HG02852 (cell line): ENCODE measurements around the gene JAKMIP1.

Experiments used
- ATAC-seq: cut with Tn5 transposase; IDR thresholded peaks from one replicate; pipeline ENCODE4 v1.9.1; 2021; ENCODE audit warnings: mild to moderate bottlenecking, moderate library complexity; ENCODE audit not compliant: unreplicated experiment

JAKMIP1 gene

DNA sequence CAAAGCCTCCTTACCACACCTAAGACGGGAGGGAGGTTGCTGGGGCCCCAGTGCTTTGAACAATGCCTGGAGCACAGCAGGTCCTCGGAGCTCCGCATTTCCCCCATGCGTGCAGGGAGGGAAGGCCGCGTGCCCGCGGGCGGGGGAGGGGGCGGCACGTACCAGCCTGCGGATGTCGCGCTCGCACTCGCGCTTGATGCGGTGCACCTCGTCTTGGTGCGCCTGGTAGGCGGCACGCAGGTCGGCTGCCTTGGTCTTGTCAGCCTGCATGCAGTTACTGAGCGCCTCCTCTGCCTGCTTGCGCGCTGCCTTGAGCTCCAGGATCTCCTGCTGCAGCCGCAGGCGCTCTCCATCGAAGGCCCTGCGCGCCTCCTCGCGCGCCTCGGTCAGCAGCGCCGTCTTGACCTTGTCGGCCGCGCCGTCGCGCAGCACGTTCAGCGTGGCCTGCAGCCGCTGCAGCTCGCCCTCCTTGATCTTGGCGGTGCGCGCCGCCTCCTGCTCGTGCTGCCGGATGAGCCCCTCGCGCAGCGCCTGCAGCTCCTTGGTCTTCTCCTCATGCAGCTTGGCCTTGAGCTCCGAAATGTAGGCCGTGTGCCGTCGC, 94.9 kb downstream of the JAKMIP1 start:
- no peak for ATAC-seq

DNA sequence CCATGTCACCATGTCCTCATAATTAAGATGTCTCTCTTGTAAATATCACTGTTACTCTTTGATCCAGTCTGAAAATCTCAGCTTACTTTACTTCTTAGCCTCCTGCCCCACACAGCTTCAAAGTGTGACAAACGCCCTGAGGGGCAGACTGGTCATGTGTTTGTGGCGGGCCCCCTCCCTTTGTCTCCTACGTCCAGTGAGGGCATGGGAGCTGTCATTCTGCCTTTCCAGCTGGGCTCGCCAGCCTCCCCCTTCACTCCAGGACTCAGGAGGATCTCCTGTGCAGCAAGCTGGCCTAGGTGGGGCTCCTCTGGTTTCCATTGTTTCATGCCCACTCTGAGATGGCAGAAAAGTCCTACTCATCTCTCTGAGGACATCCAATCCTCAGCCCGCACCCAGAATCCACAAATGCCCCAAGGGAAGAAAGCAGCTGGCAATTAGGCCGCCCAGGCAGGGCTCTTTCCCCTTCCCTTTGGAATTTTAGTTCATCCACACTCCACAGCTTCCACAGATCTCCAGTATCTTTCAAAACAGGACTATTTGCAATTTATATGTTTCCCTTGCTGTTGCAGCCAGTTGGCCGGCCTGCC, 95.7 kb downstream of the JAKMIP1 start:
- ATAC-seq: no peak

DNA sequence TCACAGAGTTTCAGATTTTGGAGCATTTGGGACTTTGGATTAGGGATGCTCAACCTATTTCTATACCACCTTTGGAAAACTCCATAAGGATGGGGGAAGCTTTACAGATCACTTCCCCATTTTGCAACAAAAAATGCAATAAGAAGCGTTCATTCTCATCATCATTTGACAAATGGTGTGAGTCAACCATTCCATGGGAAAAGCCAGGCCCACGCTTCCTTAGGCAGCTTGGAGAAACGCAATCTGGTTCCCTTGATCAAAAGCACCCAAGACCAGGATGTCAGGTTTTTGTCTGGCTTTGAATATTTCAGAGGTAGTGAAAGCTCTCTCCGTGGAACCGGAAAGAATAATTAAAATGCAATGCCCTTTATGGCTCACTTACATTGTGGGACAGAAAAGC, 102.8 kb downstream of the JAKMIP1 start:
- ATAC-seq: no peak

DNA sequence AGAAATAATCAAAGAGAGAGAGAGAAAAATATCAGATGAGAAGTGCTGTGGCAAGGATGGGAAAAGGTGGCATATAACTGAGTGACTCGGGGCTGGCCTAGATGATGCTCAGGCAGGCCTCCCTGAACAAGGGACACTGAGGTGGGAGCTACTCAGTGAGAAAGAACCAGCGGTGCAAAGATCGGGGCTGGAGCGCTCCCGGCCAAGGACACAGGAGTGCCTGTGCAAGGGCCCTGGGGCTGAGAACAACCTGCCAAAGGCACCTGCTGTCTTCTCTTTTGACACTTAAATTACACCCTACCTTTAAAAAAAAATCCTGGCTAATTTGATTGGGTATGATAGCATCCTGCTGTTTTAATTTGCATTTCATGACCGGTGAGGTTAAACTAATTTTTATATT, 104.5 kb downstream of the JAKMIP1 start:
- no peak for ATAC-seq

DNA sequence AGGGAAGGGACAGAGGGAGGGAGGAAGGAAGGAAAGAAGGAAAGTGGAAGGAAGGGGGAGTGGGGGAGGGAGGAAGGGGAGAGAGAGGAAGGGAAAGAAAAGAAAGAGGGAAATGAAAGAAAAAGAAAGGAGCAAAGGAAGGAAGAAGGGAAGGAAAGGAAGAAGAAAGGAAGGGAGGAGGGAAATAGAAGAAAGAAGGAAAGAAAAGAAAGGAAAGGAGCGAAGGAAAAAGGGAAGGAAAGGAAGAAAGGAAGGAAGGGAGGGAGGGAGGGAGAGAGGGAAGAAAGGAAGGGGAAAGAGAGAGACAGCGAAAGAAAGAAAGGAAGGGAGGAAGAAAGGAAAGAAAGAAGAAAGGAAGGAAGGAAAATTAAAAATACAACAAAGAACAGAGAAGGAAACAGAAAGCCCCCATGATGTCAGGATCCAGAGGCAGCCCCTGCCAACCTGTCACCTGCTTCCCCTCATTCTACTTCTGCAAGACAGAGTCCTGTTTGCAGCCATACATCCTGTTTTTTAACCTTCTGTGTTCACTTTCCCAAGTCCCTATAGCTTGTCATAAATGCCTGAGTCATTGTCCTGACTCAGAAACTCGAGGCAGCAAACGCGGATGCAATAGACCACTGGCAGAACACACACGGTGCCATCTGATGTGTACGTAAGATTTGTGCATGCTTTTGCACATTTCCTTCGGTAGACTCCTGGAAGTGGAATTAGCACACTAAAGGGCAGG, 105.2 kb downstream of the JAKMIP1 start:
- ATAC-seq: no peak

DNA sequence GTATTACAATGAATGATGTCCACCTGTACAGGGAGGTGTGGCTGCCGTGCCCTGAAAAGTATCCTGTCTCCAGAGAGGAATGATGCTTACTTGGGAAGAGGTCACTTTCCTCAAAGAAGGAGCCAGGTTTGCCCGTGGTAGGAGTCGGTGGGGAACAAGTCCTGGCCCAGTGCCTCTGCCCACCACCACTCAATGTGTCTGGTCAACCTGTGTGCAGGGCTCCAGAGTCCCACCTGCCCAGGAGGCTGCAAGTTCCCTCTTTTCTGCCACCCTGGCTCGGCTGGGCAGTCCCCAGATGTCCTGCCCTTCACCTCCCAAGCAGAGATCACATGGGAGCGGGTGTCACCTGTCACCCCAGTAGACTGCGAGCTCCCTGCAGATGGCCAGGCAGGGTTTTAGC, 106.7 kb downstream of the JAKMIP1 start:
- ATAC-seq: no peak

DNA sequence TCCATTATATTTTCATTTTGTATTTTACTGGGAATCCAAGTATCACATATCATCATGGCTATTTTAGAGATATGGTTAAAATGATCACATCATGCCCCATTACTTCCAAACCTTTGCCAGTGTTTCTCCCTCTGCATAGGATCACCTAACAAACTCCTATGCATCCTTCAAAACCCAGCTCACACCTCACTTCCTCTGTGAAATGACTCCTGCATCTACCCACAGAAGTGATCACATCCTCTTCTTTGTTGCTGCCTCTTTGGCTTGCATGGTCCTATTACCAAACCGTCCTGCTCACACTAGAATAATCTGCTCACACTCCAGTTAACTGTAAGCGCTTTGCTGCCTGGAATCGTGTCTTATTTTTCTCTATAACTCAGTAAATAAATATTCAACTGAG, 107.4 kb downstream of the JAKMIP1 start:
- ATAC-seq: no peak

DNA sequence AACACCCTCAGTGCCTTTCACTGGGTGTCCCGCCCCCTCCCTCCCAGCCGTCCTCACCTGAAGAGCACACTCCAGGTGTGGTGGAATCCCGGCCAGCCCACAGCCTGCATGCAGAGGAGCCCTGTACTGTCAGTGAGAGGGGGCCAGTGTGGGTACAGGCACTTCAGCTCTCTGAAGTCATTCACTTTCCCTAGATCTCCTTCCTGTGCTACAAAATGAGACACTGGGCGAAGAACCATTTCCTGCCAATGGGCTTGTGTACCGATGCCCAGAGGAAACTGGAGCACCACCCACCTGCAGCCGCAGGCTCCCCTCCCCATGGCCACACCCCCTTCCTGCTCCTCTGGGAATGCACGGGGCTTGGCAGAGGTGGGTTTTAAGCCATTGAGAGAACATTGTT, 108.2 kb downstream of the JAKMIP1 start:
- ATAC-seq: no peak

DNA sequence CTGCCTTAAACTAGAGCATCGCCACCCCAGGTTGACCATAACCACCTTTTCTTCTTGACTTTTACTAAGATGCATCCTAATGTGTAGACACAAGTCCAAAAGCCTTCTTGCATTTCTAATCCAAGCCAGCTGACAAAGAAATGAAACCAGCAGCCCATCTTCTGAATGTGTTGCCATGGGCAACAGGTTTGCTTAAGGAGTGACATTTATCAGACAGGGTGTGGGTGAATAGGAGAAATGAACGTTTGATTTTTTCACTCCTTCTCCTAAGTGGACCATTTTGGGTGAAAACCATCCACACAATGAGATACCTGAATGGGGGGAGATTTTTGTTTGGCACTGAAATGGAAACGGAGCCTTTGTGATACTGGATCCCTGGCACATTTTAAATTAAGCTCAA, 109.4 kb downstream of the JAKMIP1 start:
- no peak for ATAC-seq

DNA sequence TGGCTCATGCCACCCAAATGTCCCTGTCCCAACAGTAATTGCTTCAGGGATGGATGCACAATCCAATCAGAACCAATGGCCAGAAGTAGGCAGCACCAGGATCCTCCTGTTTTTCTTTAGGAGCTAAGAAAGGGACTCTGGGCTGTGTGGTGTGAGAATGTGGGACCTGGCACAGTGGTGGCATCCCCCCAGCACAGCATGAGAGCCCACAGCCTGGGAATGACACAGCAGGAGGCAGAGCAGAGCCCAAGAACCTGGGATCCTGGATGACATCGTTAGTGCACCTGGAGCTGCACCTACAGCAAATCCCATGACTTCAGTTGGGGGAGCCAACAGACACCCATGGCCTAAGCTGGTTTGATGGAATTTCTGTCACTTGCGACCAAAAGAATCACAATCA, 111.4 kb downstream of the JAKMIP1 start:
- no peak for ATAC-seq

DNA sequence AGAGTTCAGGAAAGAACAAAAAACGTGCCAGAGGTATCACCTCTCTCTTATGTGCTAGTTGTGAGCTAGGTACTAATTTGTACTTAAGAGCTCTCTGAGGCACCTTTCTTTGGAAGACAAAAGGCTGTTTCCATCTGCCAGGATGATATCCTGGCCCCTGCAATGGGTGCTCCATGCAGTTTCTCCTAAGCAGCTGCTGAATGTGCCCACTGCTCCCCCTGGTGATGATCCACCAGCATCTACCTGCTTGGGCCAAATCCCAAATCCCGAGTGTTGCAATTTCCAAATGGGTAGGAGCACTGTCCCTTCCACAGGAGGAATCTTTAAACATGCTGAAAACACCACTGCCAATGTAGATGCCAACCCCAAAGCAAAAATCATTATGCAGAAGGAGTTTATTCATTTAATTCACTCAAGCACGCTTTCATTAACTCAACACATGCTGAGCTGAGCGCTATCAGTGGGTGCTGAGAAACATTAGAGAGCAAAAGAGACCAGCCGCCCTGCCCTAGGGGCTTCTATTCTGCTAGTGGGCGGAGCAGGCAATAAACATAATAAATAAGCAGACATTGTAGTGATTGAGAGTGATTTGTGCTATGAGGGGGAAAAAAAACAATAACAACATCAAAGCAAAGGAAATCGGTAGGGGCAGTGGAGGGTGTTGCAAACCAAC, 112.5 kb downstream of the JAKMIP1 start:
- ATAC-seq: no peak

DNA sequence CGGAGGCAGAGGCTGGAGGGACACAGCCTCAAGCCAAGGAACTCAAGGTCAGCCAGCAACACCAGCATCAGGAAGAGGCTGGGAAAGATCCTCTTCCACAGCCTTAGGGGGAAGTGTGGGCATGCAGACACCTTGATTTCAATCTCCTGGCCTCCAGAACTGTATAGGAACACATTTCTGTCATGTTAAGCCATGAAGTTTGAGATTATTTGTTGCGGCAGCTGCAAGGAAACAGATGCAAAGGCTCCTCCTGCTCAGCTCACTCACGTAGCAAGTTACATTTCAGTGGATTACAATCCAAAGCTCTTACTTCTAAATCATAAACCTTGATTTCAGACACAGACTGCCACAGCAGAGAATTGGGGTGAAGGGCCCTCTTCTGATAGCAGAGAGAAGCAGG, 113.5 kb downstream of the JAKMIP1 start:
- ATAC-seq: no peak

DNA sequence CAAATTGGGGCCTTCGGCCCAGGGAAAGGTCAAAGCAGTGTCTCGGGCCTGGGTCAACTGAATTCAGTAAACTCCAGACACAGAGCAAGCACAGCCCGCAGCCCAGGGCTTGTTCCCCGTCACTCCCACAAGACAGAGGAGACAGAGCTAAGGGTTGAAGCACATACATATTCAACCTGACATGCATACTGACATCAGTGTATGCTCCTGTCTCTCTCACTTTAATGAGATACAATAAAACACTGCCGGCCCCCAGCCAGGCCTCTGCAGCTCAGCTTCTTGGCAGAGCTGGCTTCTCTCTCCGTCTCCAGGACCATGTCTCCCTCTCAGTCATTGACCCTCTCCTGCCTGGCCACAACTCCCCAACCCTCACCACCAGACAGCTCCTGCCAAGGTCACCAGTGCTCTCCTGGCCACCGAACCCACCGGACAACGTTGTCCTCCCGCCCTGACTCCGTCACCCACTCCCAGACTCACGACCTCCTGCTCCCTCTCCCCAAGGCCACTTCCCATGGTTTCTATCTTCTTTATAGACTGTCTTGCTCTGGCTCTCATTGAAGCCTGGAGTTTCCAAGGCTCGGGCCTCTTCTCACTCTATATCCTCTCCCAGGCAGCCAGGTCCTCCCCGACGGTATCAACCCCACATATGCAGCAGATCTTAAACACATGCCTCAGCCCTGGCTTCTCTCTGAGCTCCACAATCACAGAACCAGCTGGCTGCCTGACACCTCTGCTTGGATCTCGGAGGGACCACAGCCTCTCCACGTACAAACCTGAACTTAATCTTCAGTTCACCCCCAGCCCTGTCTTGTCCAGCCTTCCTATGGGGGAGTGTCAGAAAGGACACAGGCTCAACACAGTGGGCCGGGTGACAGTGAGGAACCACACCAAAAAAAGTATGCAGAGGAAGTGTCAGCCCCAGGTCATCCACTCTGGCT, 114.4 kb downstream of the JAKMIP1 start:
- ATAC-seq: no peak

DNA sequence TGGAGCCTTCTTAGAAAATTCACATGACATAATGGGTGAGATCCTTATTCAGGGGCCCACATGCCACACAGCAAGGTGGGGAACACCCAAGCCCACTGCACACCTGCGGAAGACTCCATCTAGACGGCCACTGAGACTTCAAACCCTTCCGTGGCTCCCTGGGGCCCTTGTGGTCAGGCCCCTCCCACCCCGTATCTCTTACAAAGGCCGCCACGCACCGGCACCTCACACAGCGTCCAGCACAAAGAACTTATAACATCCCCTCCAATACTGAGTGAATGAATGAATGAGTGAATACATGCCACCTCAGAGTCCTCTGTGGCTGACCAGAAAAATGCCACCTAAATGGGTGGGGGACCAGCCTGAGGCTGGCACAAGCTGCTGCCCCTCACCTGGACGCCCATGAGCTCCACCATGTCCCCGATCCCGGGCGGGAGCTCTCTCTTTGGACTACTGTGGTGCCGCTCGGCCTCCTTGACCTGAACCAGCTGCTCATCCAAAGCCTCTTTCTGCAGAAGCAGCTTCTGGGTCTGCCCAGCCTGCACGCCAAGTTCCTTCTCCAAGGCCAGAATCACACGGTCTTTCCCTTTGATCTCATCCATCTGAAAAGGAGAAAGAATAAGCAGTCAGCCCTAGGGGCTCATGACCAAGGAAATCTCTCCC, 115.2 kb downstream of the JAKMIP1 start:
- ATAC-seq: no peak

DNA sequence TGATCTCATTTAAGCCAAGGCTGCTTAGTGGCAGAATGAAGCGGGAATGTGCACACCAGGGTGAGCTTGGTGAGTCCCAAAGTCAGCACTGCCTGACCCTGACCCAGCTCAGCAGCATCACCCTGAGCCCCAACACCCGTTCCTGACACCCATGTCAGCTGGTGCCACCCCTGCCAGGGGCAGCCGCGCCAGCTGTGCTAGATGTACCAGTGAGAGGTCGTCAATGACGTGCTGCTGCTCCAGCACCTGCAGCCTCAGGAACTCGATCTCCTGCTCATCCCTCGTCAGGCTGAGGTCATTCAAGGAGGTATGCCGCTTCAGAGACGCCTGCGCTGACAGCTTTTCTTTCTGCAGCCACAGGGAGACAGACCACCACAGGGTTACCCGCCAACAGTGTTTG, 120.4 kb downstream of the JAKMIP1 start:
- ATAC-seq: no peak

DNA sequence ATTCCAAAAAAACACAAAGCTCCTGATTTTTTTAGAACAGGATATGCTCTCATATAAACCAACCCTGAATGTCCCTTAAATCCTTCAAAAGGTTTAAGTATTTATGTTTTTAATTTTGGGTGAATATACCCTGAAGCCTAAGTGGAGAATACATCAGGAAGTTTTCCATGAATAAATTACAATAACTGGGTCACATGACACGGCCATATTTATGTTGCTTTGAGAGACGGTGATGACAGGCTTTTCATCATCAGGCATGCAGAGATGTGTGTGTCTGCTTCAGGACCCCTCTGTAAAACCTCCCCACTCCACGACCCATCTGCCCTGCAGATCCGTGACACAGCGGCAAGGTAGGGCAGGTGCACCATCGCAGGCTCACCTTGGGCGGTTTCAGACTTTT, 121.8 kb downstream of the JAKMIP1 start:
- no peak for ATAC-seq

DNA sequence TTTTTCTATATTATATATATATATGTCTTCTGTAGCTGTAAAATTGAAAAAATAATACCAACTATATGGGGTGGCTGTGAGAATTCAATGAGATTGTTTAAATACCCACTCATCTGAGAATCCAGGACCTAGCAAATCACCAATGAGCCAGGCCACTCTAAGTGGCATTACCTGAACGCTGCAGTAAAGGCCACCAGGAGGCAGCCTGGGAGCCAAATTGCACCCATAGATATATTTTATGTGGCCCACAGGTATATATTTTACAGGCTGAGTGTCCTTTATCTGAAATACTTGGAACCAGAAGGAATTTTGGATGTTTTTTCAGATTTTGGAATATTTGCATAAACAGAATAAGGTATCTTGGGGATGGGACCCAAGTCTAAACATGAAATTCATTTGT, 124.0 kb downstream of the JAKMIP1 start:
- ATAC-seq: no peak

DNA sequence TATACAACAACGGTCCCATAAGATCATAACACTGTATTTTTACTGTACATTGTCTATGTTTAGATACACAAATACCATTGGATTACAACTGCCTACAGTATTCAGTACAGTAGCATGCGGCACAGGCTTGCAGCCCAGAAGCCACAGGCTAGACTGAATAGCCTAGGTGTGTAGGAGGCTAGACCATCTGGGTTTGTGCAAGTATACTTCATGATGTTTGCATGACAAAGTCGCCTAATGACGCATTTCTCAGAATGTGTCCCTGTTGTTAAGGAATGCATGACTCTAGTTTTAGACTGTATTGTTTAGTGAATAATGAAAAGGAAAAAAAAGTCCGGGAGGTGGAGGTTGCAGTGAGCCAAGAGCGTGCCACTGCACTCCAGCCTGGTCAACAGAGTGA, 125.6 kb downstream of the JAKMIP1 start:
- ATAC-seq: no peak

DNA sequence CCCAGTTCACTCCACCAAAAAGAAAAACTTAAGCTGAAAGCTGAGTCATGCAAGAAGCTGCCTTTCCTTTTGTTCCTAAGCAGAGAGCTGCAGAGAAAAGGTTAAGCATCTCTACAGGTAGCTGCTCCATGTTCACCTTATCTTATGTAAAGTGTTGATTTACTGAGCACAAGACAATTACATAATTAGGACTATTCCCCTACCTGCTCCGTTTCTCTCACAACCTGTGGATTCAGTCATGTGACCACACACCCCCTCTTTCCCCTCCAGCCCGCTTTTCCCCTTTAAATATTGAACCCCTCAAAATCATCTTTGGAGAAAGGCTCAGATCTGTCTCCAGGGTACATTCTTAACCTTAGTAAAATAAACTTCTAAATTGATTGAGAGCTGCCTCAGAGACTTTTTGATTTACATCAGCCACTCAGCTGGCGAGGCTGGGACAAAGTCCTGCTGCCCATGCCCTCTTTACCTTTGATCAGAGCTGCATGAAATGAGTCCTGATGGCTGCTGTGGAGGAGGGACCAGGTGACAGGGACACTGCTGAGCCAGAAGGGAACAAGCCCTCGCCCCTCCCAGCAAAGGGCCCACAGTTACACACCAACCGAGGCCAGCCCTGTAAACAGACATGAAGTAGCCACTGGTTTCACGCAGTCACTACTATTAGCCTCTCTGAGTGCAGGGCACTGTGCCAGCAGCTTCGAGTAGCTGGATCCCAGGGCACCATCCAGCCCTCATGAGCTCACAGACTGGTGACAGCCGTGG, 128.2 kb downstream of the JAKMIP1 start:
- no peak for ATAC-seq
